Uterus (tissue), 4 donors: ENCODE data around the gene KLC1. TPM values are rescaled to one million over a fixed set of nuclear protein-coding genes. Genes with fewer than 3 reads are reported as not detected.
A peak's percentile ranks its signal among the peaks of the same experiment; 100 is the strongest.

Experiments used
- DNase-seq, 2 donors: peaks; one replicate each; pipeline ENCODE4 v3.0.0-alpha.2; 2019 to 2020
- H3K27ac ChIP-seq, 2 donors: fragments of 200-600 bp; sonication (generic); 1 replicate in 1 of 2; 2 replicates in 1 of 2; pipeline ENCODE4 v1.5.1; 2016 to 2018
- H3K27me3 ChIP-seq, 2 donors: fragments of 200-600 bp; sonication (generic); one replicate each; pipeline ENCODE4 v1.5.1; 2018 to 2019; ENCODE audit warnings: control low read depth in 1 of 2
- H3K36me3 ChIP-seq, 2 donors: fragments of 200-600 bp; sonication (generic); one replicate each; pipeline ENCODE4 v1.5.1; 2019; ENCODE audit warnings: control low read depth in 1 of 2
- H3K4me1 ChIP-seq, 2 donors: fragments of 200-600 bp; sonication (generic); one replicate each; pipeline ENCODE4 v1.5.1; 2018 to 2019; ENCODE audit warnings: control low read depth in 1 of 2
- H3K4me3 ChIP-seq, 2 donors: fragments of 200-600 bp; sonication (generic); 1 replicate in 1 of 2; 2 replicates in 1 of 2; pipeline ENCODE4 v1.5.1; 2018 to 2019; ENCODE audit warnings: mild to moderate bottlenecking in 1 of 2
- H3K9me3 ChIP-seq, 2 donors: fragments of 200-600 bp; sonication (generic); one replicate each; pipeline ENCODE4 v1.5.1; 2019; ENCODE audit warnings: control low read depth in 1 of 2
- CTCF ChIP-seq, 4 experiments: fragments of 200-600 bp in 2 of 4; fragments of 450-650 bp in 2 of 4; sonication (generic) in 2 of 4; IDR thresholded peaks; one replicate each; pipeline ENCODE4 v1.5.1; 2016 to 2019; ENCODE audit warnings: antibody characterized with exemption in 4 of 4, mild to moderate bottlenecking in 2 of 4, moderate library complexity in 1 of 4
- POLR2A ChIP-seq, 2 donors: fragments of 450-650 bp; IDR thresholded peaks; one replicate each; pipeline ENCODE4 v1.6.1; 2016; ENCODE audit warnings: antibody characterized with exemption in 2 of 2, mild to moderate bottlenecking in 1 of 2, moderate library complexity in 1 of 2
- intact Hi-C: fragments of 100-400 bp; cut with DNase I; formaldehyde crosslinking; loops from one replicate; pipeline ENCODE4 v1.15.1; 2023; ENCODE audit warnings: low total_unique reads
- total RNA-seq, 4 donors: library from RNA; depleted of rRNA in 3 of 4; stranded (reverse); fragments of >200 nt in 3 of 4; gene quantifications; one replicate each; pipeline versions ENCODE4 v1.1.0 to v1.2.4, GENCODE V29; 2014 to 2023
- donor health status: DM: yes; HTN: yes; CAD: no.

The KLC1 gene
- total RNA-seq, 4 donors from 2014 or later = 130 to 459 (median 285) TPM

GRCh38 chr14:103662591-103662990, 33.6 kb downstream of the KLC1 start:
- TF ChIP-seq POLR2A (IDR thresholded peaks at IDR 0.05) (no peak), CTCF (IDR thresholded peaks at IDR 0.05) (no peak)
- no peak overlapping the region for H3K27ac ChIP-seq
- H3K9me3 ChIP-seq = no peaks in the 10 kb centered on the region
- no peaks in the 10 kb centered on the region for H3K27me3 ChIP-seq
- H3K4me1 ChIP-seq = no peaks in the 10 kb centered on the region
- no peaks in the 10 kb centered on the region for H3K36me3 ChIP-seq
- H3K4me3 ChIP-seq = no peak overlapping the region
- DNase-seq = no peak
- intact Hi-C loops = no loop called here

- peak overlapping the region; percentile 25 to 57 for H3K27ac ChIP-seq
- no peak overlapping the region for H3K4me3 ChIP-seq
- H3K36me3 ChIP-seq = no peaks in the 10 kb centered on the region
- no peak for DNase-seq
- intact Hi-C loops = no loop called here
- no peaks in the 10 kb centered on the region for H3K4me1 ChIP-seq
- H3K9me3 ChIP-seq = no peaks in the 10 kb centered on the region
- H3K27me3 ChIP-seq = no peaks in the 10 kb centered on the region
- TF ChIP-seq CTCF (IDR thresholded peaks at IDR 0.05) (no peak), POLR2A (IDR thresholded peaks at IDR 0.05) (no peak)
Measured at GRCh38 chr14:103663506-103663905, 34.5 kb downstream of the KLC1 start.

GRCh38 chr14:103667671-103668070, 38.7 kb downstream of the KLC1 start:
- TF ChIP-seq POLR2A (IDR thresholded peaks at IDR 0.05) = no peak
- TF ChIP-seq CTCF (IDR thresholded peaks at IDR 0.05) = no peak
- Histone ChIP-seq H3K27me3 (no peaks in the 10 kb centered on the region), H3K4me3 (no peak overlapping the region), H3K9me3 (no peaks in the 10 kb centered on the region), H3K36me3 (no peaks in the 10 kb centered on the region), H3K27ac (no peak overlapping the region), H3K4me1 (no peaks in the 10 kb centered on the region)
- intact Hi-C loops = no loop called here
- no peak for DNase-seq

GRCh38 chr14:103668117-103668516, 39.1 kb downstream of the KLC1 start:
- H3K4me1 ChIP-seq = no peaks in the 10 kb centered on the region
- no peaks in the 10 kb centered on the region for H3K27me3 ChIP-seq
- intact Hi-C loops = no loop called here
- TF ChIP-seq POLR2A (IDR thresholded peaks at IDR 0.05) (no peak), CTCF (IDR thresholded peaks at IDR 0.05) (no peak)
- no peaks in the 10 kb centered on the region for H3K9me3 ChIP-seq
- H3K36me3 ChIP-seq = no peaks in the 10 kb centered on the region
- no peak overlapping the region for H3K4me3 ChIP-seq
- no peak overlapping the region for H3K27ac ChIP-seq
- no peak for DNase-seq

- TF ChIP-seq POLR2A (IDR thresholded peaks at IDR 0.05) = no peak
- TF ChIP-seq CTCF (IDR thresholded peaks at IDR 0.05) = no peak
- Histone ChIP-seq H3K27me3 (no peaks in the 10 kb centered on the region), H3K9me3 (no peaks in the 10 kb centered on the region), H3K36me3 (no peaks in the 10 kb centered on the region), H3K4me1 (no peaks in the 10 kb centered on the region), H3K27ac (no peak overlapping the region), H3K4me3 (no peak overlapping the region)
- intact Hi-C loops = no loop called here
- no peak for DNase-seq
Measured at GRCh38 chr14:103669370-103669769, 40.4 kb downstream of the KLC1 start.
